Activated naive CD4-positive, alpha-beta T cell treated with anti-CD3 and anti-CD28 coated beads, Interleukin-2, amount 10 ng/mL, durations not matched to agents 7 days and 5 days (primary cell): ENCODE results near the gene TMEM169.

Experiments
- CTCF ChIA-PET: fragments of 350-600 bp; sonication (Branson Sonifier 250); formaldehyde crosslinking; loops from one replicate; lab custom pipeline; 2021; ENCODE audit warnings: antibody characterized with exemption; lab: Charles Lee
- DNase-seq: peaks from one replicate; pipeline ENCODE4 v3.0.0-alpha.2; 2020
- H3K27ac Mint-ChIP-seq: one replicate; pipeline ENCODE4 v1.8.0; 2021; ENCODE audit warnings: mild to moderate bottlenecking, moderate library complexity, mixed read lengths
- H3K27me3 Mint-ChIP-seq: one replicate; pipeline ENCODE4 v1.8.0; 2021; ENCODE audit warnings: mild to moderate bottlenecking, mixed read lengths
- H3K36me3 Mint-ChIP-seq: one replicate; pipeline ENCODE4 v1.8.0; 2021; ENCODE audit warnings: mixed read lengths
- H3K4me1 Mint-ChIP-seq: one replicate; pipeline ENCODE4 v1.8.0; 2021; ENCODE audit warnings: mixed read lengths
- H3K4me3 Mint-ChIP-seq: one replicate; pipeline ENCODE4 v1.8.0; 2021; ENCODE audit warnings: mild to moderate bottlenecking, moderate library complexity, mixed read lengths
- H3K9me3 Mint-ChIP-seq: one replicate; pipeline ENCODE4 v1.8.0; 2021; ENCODE audit warnings: mixed read lengths

TMEM169 gene

GRCh38 chr2:216113572-216113971 is 31.9 kb downstream of the TMEM169 start:
- CTCF ChIA-PET, result interaction anchor here (1.1 to 1.9 kb wide), 10 partner anchors 9 to 106 kb away, joined by 3 to 9 read pairs (median 6); no protein-coding TSS in a partner anchor
- Mint-ChIP-seq H3K36me3 (peaks cover 77% of the 10 kb centered on the region), H3K27me3 (no peaks in the 10 kb centered on the region), H3K4me1 (peaks cover 87% of the 10 kb centered on the region), H3K9me3 (no peaks in the 10 kb centered on the region), H3K4me3 (no peak overlapping the region), H3K27ac (peak overlapping the region; percentile 91)
- no peak for DNase-seq

GRCh38 chr2:216114382-216114713 is 32.6 kb downstream of the TMEM169 start:
- H3K36me3 Mint-ChIP-seq, result peaks cover 80% of the 10 kb centered on the region
- CTCF ChIA-PET, result interaction anchor here (0.6 to 1.9 kb wide), 14 partner anchors 10 to 105 kb away, joined by 3 to 9 read pairs (median 4); no protein-coding TSS in a partner anchor
- no peaks in the 10 kb centered on the region for H3K9me3 Mint-ChIP-seq
- H3K4me3 Mint-ChIP-seq, result peak overlapping the region; percentile 84
- peak overlapping the region; percentile 91 for H3K27ac Mint-ChIP-seq
- H3K27me3 Mint-ChIP-seq, result no peaks in the 10 kb centered on the region
- peaks cover 91% of the 10 kb centered on the region for H3K4me1 Mint-ChIP-seq
- no peak for DNase-seq

DNA sequence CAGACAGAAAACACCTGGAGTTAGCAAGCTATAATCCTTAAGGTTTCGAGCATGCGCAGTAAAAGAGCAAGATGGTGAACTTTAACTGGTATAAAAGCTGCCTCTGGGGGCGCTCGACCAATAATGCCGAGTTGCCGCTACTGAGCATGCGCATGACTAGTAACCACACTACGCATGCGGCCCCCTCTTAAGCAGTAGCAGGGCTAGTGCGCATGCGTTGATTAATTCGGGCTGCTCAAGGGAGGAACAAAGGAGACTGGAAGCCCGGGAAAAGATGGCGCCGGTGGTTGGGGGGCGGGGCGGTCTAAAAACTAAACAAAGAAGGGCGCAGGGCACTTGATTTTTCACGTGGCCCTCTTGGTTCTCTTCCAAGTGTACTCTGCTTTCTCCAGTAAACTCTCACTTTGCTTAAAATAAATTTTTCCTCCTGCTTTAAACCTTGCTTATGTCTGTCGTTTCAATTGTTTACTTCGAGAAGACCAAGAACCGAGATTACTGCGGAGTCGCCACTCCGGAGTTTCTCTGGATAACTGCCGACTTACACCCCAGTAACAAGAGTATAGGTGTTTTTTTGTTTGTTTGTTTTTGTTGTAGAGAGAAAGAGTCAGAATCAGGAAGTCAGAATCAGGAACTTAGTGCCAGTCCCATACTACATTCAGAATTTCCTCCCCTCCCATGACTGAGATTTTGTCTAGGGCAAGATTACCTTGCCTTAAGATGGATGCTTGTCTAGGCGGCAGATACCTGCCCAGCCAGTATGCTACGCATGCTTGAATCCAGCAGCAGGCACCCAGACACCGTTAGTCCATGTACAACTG is 33.2 kb downstream of the TMEM169 start:
- peak; percentile 98 for DNase-seq
- CTCF ChIA-PET, result interaction anchor here (0.6 to 1.9 kb wide), 14 partner anchors 10 to 104 kb away, joined by 3 to 9 read pairs (median 4); no protein-coding TSS in a partner anchor
- Mint-ChIP-seq H3K4me3 (peak overlapping the region; percentile 84), H3K27me3 (no peaks in the 10 kb centered on the region), H3K27ac (peak overlapping the region; percentile 91), H3K9me3 (no peaks in the 10 kb centered on the region), H3K4me1 (peaks cover 96% of the 10 kb centered on the region), H3K36me3 (peaks cover 79% of the 10 kb centered on the region)

DNA sequence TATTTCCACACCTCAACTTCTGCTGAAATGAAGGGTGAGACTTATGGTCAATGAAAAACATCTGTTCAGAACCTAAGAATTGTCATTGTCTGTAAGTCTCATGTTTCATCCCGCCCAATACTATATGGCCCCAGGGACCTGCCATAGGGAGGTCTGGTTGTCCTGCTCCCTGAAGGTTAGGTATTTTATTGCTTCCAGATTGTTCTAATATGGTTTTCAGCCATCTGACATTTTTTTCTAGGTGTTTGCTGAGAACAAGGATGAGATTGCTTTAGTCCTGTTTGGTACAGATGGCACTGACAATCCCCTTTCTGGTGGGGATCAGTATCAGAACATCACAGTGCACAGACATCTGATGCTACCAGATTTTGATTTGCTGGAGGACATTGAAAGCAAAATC is 34.7 kb downstream of the TMEM169 start:
- no peak for DNase-seq
- peaks cover 97% of the 10 kb centered on the region for H3K4me1 Mint-ChIP-seq
- H3K36me3 Mint-ChIP-seq, result peaks cover 74% of the 10 kb centered on the region
- CTCF ChIA-PET, result no interaction called here
- H3K9me3 Mint-ChIP-seq, result no peaks in the 10 kb centered on the region
- H3K27me3 Mint-ChIP-seq, result no peaks in the 10 kb centered on the region
- peak overlapping the region; percentile 48 for H3K4me3 Mint-ChIP-seq
- peak overlapping the region; percentile 20 for H3K27ac Mint-ChIP-seq

- Mint-ChIP-seq H3K27me3 (no peaks in the 10 kb centered on the region), H3K4me1 (peaks cover 94% of the 10 kb centered on the region), H3K27ac (peak overlapping the region; percentile 85), H3K9me3 (no peaks in the 10 kb centered on the region), H3K36me3 (peaks cover 75% of the 10 kb centered on the region), H3K4me3 (no peak overlapping the region)
- CTCF ChIA-PET, result interaction anchor here (0.6 kb wide), 1 partner anchor 171 kb away, joined by 4 read pairs; no protein-coding TSS in a partner anchor
- no peak for DNase-seq
Observed at GRCh38 chr2:216117561-216118340, 36.0 kb downstream of the TMEM169 start.

DNA sequence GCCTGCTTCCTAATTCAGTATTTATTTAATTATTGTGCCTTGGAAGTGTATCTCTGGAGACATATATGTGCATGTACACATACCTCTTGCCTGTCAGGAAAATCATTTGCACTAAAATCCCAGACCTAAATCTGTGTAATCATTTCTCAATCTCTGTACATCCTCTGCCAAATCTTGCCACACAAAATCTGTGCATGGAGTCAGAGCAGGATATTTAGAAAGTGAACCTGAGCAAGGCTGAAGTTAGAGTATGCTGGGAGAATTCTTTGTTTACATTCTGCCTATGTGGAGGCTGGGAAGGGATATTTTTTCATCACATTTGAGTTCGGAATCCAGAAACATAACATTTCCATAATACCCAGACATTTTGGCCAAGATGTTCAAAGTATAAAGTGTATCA is 36.8 kb downstream of the TMEM169 start:
- peak overlapping the region; percentile 85 for H3K27ac Mint-ChIP-seq
- DNase-seq, result no peak
- no peak overlapping the region for H3K4me3 Mint-ChIP-seq
- CTCF ChIA-PET, result interaction anchor here (0.6 to 2.4 kb wide), 3 partner anchors 8 to 172 kb away, joined by 3 to 20 read pairs (median 4); partner anchors contain the start of gene XRCC5
- no peaks in the 10 kb centered on the region for H3K27me3 Mint-ChIP-seq
- peaks cover 89% of the 10 kb centered on the region for H3K4me1 Mint-ChIP-seq
- H3K9me3 Mint-ChIP-seq, result no peaks in the 10 kb centered on the region
- peaks cover 74% of the 10 kb centered on the region for H3K36me3 Mint-ChIP-seq

GRCh38 chr2:216119146-216119545 is 37.4 kb downstream of the TMEM169 start:
- CTCF ChIA-PET, result interaction anchor here (0.6 to 2.4 kb wide), 7 partner anchors 9 to 103 kb away, joined by 3 to 20 read pairs (median 3); partner anchors contain the start of gene XRCC5
- Mint-ChIP-seq H3K27me3 (no peaks in the 10 kb centered on the region), H3K36me3 (peaks cover 72% of the 10 kb centered on the region), H3K27ac (peak overlapping the region; percentile 85), H3K4me1 (peaks cover 83% of the 10 kb centered on the region), H3K4me3 (no peak overlapping the region), H3K9me3 (no peaks in the 10 kb centered on the region)
- DNase-seq, result no peak

DNA sequence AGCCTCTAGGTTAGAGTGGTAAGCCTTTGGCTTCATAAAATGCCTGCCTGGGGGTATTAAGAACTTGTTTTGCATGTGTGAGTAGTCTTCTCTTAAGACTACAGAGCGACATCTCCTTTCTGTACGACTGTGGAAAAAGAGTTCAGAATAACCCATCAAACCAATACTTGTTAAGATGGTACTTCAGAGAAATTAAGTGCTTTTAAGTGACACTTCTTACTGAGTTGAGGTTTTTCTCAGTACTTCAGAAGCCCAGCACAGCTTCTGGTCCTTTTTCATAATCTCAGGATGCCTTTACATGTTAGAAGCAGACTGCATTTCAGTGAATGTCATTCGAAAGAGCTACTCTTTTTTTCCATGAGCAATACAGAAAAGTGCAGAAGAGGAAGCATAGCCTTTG is 38.3 kb downstream of the TMEM169 start:
- Mint-ChIP-seq H3K4me3 (peak overlapping the region; percentile 11), H3K27me3 (no peaks in the 10 kb centered on the region), H3K27ac (peak overlapping the region; percentile 85)

GRCh38 chr2:216121255-216121654 is 39.5 kb downstream of the TMEM169 start:
- H3K27me3 Mint-ChIP-seq, result no peaks in the 10 kb centered on the region
- no peaks in the 10 kb centered on the region for H3K9me3 Mint-ChIP-seq
- DNase-seq, result no peak
- CTCF ChIA-PET, result interaction anchor here (2.0 to 2.3 kb wide), 2 partner anchors 12 to 22 kb away, joined by 6 to 7 read pairs; no protein-coding TSS in a partner anchor
- peak overlapping the region; percentile 85 for H3K27ac Mint-ChIP-seq
- H3K4me1 Mint-ChIP-seq, result peaks cover 75% of the 10 kb centered on the region
- H3K36me3 Mint-ChIP-seq, result peaks cover 68% of the 10 kb centered on the region
- H3K4me3 Mint-ChIP-seq, result peak overlapping the region; percentile 10

More for the DNA sequence above, 38.3 kb downstream of the TMEM169 start:
- peak; percentile 30 for DNase-seq
- Mint-ChIP-seq H3K9me3 (no peaks in the 10 kb centered on the region), H3K36me3 (peaks cover 71% of the 10 kb centered on the region), H3K4me1 (peaks cover 80% of the 10 kb centered on the region)
- CTCF ChIA-PET, result interaction anchor here (0.9 to 2.4 kb wide), 5 partner anchors 10 to 102 kb away, joined by 3 to 20 read pairs (median 6); partner anchors contain the start of gene XRCC5

DNA sequence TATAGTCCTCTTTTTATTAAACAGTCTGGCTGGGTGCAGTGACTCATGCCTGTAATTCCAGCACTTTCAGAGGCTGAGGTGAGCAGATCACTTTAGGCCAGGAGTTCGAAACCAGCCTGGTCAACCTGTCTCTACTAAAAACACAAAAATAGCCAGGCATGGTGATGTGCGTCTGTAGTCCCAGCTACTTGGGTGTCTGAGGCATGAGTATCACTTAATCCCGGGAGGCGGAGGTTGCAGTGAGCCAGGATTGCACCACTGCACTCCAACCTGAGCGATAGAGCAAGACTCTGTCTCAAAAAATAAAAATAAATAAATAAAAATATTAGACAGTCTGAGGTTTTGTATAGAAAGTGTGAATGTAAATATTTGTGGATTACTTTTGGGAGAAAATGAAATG is 45.2 kb downstream of the TMEM169 start:
- H3K4me3 Mint-ChIP-seq, result no peak overlapping the region
- H3K27me3 Mint-ChIP-seq, result no peaks in the 10 kb centered on the region
- peaks cover 57% of the 10 kb centered on the region for H3K4me1 Mint-ChIP-seq
- DNase-seq, result no peak
- CTCF ChIA-PET, result interaction anchor here (1.4 kb wide), 1 partner anchor 14 kb away, joined by 4 read pairs; no protein-coding TSS in a partner anchor
- peaks cover 70% of the 10 kb centered on the region for H3K36me3 Mint-ChIP-seq
- no peaks in the 10 kb centered on the region for H3K9me3 Mint-ChIP-seq
- no peak overlapping the region for H3K27ac Mint-ChIP-seq

- no peak for DNase-seq
- CTCF ChIA-PET, result interaction anchor here (1.2 to 1.8 kb wide), 4 partner anchors 7 to 18 kb away, joined by 3 to 5 read pairs (median 4); no protein-coding TSS in a partner anchor
- peaks cover 64% of the 10 kb centered on the region for H3K4me1 Mint-ChIP-seq
- H3K9me3 Mint-ChIP-seq, result no peaks in the 10 kb centered on the region
- peaks cover 75% of the 10 kb centered on the region for H3K36me3 Mint-ChIP-seq
- H3K27me3 Mint-ChIP-seq, result no peaks in the 10 kb centered on the region
- H3K27ac Mint-ChIP-seq, result peak overlapping the region; percentile 64
- no peak overlapping the region for H3K4me3 Mint-ChIP-seq
Observed at GRCh38 chr2:216130346-216130971, 48.7 kb downstream of the TMEM169 start.

GRCh38 chr2:216131175-216131926 is 49.6 kb downstream of the TMEM169 start:
- H3K4me3 Mint-ChIP-seq, result no peak overlapping the region
- peaks cover 78% of the 10 kb centered on the region for H3K36me3 Mint-ChIP-seq
- no peak for DNase-seq
- H3K27ac Mint-ChIP-seq, result peak overlapping the region; percentile 80
- no peaks in the 10 kb centered on the region for H3K9me3 Mint-ChIP-seq
- no peaks in the 10 kb centered on the region for H3K27me3 Mint-ChIP-seq
- peaks cover 61% of the 10 kb centered on the region for H3K4me1 Mint-ChIP-seq
- CTCF ChIA-PET, result interaction anchor here (1.2 to 1.8 kb wide), 5 partner anchors 8 to 19 kb away, joined by 3 to 6 read pairs (median 5); no protein-coding TSS in a partner anchor

- H3K9me3 Mint-ChIP-seq, result no peaks in the 10 kb centered on the region
- H3K4me1 Mint-ChIP-seq, result peaks cover 55% of the 10 kb centered on the region
- H3K36me3 Mint-ChIP-seq, result peaks cover 77% of the 10 kb centered on the region
- H3K27ac Mint-ChIP-seq, result peak overlapping the region; percentile 78
- no peak overlapping the region for H3K4me3 Mint-ChIP-seq
- H3K27me3 Mint-ChIP-seq, result no peaks in the 10 kb centered on the region
- CTCF ChIA-PET, result interaction anchor here (1.0 to 2.0 kb wide), 2 partner anchors 12 to 22 kb away, joined by 4 to 7 read pairs; no protein-coding TSS in a partner anchor
- DNase-seq, result no peak
Observed at GRCh38 chr2:216132585-216132984, 50.9 kb downstream of the TMEM169 start.
